ENCODE measurements around the gene DDX28. TPM values are rescaled to one million over a fixed set of nuclear protein-coding genes. Genes with fewer than 3 reads are reported as not detected.
"Not testable (repeated sequence)": the region's sequence is repeated elsewhere in the genome, so short reads cannot be mapped to it uniquely, and the experiment has no call there.

The DDX28 gene
- total RNA-seq, 1 donor from 2014 or later: 15.1 TPM

DNA sequence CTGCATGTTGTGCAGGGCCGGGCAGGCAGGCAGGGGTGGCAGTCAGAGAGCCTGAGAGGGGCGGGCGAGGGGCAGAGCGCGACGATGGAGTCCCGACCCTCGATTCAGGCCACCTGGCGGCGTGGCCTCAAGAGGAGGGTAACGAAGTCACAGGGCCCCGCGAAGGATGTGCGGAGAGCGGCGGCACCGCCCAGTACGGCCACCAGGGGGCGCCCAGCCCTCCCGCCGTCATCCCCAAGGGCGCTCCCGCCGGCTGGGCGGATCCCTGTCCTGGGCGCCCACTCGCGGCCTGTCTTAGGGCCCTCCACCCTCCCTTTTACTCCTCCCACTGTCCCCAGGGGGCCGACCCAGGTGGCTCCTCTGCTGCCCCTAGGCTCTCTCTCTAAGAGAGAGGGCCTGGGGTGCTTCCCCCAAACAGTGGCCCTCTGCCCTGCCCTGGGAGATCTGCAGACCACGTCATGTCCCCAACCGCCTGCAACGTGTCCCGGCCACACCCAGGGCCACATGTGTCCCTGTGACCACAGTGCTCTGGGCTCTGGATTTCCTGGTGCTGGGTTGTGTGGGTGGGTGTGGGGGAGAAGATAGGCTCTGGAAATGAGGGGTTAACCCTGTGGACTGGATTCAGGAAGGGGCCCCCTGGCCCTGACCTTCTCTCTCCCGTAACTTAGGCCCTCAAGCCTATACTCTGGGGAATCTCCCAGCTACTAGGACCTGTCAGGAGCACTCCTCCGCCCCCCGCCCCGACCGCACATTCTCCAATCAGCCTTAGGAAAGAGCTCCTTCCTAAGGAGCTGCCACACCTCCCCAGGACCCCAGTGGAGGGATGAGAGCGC, 29.6 kb downstream of the DDX28 start:
- DNase-seq: peak; percentile 84

DNA sequence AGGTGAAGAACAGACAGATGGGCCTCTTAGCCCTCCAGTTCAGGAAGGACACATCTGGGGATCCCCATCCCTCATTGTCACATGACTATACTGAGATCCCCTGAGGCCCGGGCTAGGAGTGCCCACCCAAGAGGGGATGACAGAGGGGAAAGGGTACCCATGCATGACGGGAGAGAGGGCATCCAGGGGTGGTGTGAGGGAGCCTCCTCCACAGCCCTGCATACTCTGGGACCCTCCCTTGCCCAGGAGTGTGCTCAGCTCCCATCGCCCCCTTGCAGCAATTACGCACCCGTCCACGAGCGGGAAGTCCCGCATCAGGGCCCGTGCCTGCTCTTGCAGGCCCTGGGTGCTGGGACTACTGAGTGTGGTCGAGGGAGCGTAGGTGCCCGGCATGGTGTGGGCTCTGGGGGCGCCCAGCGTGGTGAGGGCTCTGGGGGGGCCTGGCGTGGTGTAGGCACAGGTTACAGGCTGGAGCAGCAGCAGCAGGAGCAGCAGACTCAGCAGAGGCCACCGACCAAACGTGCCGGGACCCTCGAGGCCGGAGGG, 30.3 kb downstream of the DDX28 start:
- DNase-seq: no peak

DNA sequence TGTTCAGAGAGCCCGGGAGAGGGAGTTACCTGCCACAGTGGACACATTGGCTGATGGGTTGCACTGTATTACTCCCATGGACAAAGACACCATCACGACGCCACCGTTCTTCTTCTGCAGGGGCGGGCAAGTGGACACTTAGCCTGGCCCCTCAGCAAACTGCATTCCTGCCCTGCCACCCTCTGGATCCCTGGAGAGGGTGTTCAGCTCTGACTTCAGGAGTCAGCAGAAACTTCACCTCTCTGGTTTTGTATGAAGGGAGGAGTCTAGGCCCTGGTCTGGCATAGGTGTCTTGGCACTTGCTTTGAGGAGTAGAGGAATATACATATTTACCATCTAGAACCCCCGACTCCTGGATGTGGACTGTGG, 33.0 kb downstream of the DDX28 start:
- no peak for DNase-seq

DNA sequence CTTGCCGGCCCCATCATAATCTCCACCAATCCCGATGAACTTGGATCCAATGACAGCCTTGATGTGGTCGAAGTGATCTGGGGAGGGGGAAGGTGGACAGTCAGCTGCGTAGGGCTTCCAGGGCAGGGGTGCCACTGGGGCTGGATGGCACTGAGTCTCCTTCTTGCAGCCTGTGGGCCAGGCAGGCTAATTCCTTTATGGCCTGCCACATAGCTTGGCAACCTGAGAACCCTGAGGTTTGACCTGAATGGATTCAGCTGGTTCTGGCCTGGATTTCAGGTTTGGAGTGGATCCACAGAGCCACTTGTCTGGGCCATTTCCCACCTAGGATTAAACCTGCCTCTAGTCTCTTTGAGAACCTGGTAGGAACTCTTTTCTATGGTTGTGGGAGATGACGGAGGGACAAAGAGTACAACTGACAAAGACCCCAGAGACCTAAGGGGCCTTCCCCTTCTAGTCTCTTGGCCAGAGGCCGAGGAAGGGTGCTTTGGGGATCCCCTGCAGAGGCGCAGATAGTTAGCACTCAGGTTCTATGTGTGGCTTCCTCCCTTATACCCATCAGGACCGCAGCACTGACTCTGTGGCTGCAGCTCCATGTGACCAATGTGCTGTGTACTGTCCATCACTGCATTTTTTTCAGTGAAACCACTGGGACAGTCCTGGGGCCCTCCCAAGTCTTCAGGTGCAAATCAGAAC, 33.6 kb downstream of the DDX28 start:
- no peak for DNase-seq

DNA sequence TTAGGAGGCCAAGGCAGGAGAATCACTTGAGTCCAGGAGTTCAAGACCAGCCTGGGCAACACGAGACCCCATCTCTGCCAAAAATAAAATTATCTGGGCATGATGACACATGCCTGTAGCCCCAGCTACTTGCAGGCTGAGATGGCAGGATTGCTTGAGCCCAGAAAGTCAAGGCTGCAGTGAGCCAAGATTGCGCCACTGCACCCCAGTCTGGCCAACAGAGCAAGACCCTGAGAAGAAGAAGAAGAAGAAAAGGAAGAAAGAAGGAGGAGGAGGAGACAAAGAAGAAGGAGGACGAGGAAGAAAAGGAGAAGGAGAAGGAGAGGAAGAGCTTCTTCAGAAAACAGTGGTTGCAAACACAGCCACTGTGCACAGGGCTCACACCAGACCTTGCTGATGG, 34.4 kb downstream of the DDX28 start:
- no peak for DNase-seq

DNA sequence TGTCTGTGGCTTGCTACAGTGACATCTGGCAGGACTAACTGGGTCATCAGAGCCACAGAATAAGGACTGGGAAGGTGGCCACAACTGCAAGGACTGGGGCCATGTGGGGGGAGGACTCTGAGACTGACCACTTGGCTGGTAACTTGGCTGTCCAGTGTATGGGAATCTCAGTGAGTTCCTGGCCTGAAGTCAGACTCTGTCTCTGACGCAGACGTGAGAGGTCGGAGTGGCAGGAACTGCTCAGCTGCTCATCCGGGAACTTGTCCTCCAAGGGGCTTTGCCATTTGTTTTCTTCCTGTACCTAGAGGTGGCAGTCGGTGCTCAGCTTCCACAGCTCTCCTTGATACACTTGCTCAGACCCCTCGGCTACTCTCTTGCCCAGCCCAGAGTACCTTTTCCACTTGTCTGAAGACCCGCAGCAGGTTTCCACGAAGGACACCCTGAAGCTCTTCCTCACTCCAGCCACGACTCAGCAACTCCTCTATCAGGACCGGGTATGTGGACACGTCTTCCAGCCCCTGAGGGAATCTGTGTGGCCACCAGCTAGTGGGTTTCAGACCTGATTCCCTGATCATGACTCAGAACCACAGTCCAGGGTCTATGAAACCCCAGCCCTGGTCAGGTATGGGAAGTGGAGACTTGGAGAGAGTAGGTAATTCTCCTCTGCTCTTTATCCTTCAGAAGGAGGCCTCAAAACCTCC, 35.4 kb downstream of the DDX28 start:
- peak; percentile 61 for DNase-seq

DNA sequence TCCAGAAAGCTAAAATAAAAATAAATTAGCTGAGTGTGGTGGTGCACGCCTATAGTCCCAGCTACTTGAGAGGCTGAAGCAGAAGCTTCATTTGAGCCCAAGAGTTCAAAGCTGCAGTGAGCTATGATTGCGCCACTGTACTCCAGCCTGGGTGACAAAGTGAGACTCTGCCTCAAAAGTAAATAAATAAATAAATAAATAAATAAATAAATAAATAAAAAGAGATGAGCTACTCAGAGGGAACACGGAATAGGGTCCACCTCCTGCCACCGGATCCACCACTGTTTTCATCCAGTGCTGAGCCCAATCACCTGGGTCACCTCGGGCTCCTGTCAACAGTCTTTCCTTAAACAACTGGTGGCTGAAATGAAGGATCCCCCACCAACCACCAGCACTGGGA, 36.1 kb downstream of the DDX28 start:
- no peak for DNase-seq

DNA sequence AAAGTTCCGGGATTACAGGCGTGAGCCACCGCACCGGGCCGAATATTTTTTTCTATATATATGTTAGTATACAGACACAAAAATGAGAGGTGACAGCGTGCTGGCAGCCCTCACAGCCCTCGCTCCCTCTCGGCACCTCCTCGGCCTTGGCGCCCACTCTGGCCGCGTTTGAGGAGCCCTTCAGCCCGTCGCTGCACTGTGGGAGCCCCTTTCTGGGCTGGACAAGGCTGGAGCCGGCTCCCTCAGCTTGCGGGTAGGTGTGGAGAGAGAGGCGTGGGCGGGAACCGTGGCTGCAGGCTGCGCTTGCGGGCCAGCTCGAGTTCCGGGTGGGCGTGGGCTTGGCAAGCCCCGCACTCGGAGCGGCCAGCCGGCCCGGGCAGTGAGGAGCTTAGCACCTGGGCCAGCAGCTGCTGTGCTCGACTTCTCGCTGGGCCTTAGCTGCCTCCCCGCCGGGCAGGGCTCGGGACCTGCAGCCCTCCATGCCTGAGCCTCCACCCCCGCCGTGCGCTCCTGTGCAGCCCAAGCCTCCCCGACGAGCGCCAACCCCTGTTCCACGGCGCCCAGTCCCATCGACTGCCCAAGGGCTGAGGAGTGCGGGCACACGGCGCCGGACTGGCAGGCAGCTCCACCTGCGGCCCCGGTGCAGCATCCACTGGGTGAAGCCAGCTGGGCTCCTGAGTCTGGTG, 40.9 kb downstream of the DDX28 start:
- DNase-seq: no peak

DNA sequence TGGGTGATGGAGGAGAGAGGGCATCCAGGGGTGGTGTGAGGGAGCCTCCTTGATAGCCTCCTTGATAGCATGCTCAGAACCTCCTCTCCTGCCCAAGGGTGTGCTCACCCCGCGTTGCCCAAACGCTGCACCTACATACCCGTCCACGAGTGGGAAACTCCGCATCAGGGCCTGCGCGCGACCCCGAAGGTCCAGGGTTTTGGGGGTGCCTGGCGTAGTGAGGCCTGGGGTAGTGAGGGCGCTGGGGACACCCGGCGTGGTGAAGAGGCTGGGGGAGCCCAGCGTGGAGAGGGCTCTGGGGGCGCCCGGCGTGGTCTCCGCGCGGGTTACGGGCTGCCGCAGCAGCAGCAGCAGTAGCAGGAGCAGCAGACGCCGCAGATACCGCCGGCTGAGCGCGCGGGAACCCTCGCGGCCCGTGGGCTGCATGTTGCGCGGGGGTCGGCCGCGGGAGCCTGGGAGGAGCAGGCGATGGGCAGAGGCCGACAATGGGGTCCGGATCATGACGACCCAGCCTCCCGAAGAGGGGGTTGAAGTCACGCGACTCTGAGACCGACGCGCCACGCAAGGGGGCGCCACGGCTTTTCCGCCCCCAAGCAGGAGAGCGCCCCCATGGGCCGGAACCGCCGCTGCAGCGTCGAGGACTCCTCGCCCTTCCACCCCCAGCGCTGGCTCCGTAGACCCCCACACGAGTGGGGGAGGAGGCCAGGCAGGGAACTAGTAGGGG, 42.9 kb downstream of the DDX28 start, which contains the start of gene DPEP3:
TSS of gene DPEP3 (minus strand) at position 545 of the 724 bp plus-strand sequence. CDS start at position 426, 119 bp downstream.
- DNase-seq: peak; percentile 31

DNA sequence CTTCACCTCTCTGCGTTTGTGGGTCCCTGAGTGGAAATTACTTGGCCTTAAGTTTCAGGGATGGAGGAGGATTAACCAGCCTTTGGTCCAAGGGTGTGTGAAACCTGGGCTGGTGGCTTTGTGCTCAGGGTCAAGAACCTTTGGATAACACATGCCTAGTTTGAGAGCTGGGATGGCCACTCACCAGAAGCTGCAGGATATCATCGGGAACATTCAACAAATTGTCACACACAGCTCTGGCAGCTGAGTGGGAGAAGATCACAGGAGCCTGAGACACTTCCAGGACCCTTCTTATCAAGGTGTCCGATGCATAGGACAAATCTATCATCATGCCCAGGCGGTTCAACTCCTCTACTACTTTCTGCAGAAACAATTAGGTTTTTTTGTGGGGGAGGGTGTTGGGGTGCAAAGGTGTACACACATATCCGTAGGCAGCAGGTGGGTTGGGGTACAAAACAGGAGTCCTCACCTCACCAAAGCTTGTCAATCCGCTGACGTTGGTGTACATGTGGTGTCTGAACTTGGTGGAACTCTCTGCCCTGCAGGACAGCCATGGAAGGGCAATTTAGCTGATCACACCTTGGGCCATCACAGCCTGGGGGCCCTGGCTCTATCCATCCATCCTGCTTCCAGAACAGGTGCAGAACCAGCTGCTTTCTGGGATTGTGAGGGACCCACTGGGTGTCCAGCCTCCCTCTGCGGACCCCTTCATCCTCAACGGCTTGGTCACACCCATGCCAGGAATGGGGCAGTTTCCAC, 45.4 kb downstream of the DDX28 start:
- no peak for DNase-seq

DNA sequence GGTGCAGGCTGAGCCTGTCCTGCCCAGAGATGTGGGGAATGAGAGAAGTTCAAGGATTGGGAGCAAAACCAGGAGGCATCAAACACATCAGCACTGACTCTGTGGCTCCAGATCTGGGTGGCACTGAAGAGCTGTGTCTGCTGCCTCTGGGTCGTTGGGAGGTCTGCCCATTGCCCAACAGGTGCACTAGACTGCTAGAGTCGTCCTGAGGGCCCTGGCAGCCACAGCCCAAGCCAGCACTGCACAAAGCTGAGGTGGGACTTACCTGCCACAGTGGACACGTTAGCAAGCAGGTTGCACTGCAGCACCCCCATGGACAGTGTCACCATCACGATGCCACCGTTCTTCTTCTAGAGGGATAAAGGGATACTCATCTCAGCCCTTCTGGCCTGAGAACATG, 46.0 kb downstream of the DDX28 start:
- no peak for DNase-seq

DNA sequence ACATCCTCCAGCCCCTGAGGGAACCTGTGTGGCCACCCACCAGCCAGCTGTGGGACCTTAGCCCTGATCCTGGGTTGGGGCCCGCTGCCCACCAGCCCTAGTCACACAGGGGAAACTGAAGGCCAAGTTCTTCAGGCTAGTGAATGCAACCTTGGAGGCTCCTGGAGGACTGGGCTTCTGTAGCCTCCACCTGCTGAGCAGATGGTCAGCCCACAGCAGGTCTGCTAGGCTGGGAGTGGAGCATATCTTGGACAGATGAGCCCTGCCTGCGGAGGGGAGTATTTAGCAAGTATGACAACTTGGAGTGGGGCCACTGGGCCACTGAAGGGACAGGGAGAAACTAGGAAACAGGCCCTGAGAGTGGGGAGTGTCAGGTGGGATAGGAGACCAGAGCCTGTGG, 46.8 kb downstream of the DDX28 start:
- DNase-seq: no peak

DNA sequence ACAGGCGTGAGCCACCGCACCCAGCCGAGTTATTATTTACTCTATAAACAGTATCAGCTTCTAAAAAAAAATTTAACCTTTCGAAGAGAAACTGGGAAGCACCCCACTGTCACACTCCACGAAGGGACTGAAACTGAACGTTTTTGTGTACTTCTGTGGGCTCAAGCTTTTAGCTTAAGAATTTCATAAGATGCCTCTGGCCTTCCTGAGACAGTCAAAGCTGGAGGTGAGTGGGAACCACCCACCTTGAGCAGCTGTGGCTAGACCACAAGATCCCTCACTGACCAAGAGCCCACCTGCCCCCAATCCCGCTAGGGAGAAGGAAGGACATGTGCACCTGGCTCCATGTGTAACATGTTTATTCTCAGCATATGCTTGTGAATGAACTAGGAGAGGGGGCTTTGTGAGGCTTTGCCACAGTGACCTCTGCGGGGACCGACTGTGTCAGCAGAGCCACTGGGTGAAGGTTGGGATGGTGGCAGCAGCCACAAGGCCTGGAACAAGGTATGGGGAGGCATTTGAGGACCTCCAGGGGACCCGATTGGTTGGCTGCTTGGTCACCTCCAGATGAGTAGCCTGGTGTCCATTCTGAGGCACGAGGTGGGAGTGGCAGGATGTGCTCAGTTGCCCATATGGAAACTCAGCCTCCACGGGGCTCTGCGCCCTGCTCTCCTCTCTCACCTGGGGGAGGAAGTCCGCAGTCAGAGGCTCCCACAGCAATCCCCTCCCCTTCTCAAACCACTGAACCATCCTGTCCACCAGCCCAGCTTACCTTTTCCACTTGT, 47.5 kb downstream of the DDX28 start:
- DNase-seq: no peak

DNA sequence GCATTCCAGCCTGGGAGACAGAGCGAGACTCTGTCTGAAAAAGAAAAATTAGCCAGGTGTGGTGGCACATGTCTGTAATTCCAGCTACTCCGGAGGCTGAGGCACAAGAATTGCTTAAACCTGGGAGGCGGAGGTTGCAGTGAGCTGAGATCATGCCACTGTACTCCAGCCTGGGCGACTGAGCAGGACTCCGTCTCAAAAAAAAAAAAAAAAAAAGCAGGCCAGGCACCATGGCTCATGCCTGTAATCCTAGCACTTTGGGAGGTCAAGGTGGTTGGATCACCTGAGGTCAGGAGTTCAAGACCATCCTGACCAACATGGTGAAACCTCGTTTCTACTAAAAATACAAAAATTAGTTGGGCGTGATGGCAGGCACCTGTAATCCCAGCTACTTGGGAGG, 50.7 kb downstream of the DDX28 start:
- DNase-seq: not testable (repeated sequence)

DNA sequence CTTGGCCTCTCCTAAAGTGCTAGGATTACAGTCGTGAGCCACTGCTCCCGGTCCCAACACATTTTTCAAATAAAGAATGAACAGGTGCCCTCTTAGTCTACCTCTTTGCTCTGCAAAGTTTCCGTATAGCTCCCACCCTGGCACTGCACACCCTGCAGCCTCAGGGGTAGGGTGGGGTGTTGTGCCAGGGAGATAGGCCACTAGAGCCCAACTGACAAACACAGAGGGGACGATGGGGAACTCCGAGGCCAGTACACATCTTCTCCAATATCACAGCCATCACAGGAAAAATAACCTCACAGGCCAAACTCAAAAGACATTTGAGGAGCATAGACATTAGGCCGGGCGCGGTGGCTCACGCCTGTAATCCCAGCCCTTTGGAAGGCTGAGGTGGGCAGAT, 51.9 kb downstream of the DDX28 start:
- DNase-seq: no peak

Other genes starting within 250 kb of the DDX28 start
- gene RANBP10, start 216.7 kb downstream of the DDX28 start, total RNA-seq: 8.2 and 13.5 TPM in 2 replicates
- gene TSNAXIP1, start 216.3 kb downstream of the DDX28 start, total RNA-seq: 0.47 and 0.85 TPM in 2 replicates
- gene THAP11, start 180.9 kb downstream of the DDX28 start, total RNA-seq: 62.3 and 64.0 TPM in 2 replicates
- 176 and 260 TPM in 2 replicates for gene NUTF2, start 176.3 kb downstream of the DDX28 start, total RNA-seq
- gene CENPT, start 175.5 kb downstream of the DDX28 start, total RNA-seq: 21.7 and 30.0 TPM in 2 replicates
- 58.2 and 85.1 TPM in 2 replicates for gene EDC4, start 150.2 kb downstream of the DDX28 start, total RNA-seq
- 0.14 and 0.51 TPM in 2 replicates for gene NRN1L, start 138.3 kb downstream of the DDX28 start, total RNA-seq
- 24.7 and 30.8 TPM in 2 replicates for gene PSKH1, start 130.0 kb downstream of the DDX28 start, total RNA-seq
- gene CTRL, start 91.4 kb downstream of the DDX28 start, total RNA-seq: 0.17 and 0.88 TPM in 2 replicates
- 46.8 and 95.8 TPM in 2 replicates for gene PSMB10, start 86.4 kb downstream of the DDX28 start, total RNA-seq
- gene LCAT, start 79.1 kb downstream of the DDX28 start, total RNA-seq: 3.3 and 6.5 TPM in 2 replicates
- gene SLC12A4, start 54.6 kb downstream of the DDX28 start, total RNA-seq: 68.9 and 94.1 TPM in 2 replicates
- gene DPEP3, start 42.7 kb downstream of the DDX28 start, total RNA-seq: not detected in 2 replicates
- 2.9 and 3.7 TPM in 2 replicates for gene DPEP2, start 23.7 kb downstream of the DDX28 start, total RNA-seq
- gene DPEP2NB, start 7.3 kb downstream of the DDX28 start, total RNA-seq: not detected in 2 replicates
- 26.4 and 34.9 TPM in 2 replicates for gene DUS2, start 52 bp upstream of the DDX28 start, total RNA-seq
- 14.1 and 31.6 TPM in 2 replicates for gene NFATC3, start 62.1 kb upstream of the DDX28 start, total RNA-seq
- 3.6 and 4.1 TPM in 2 replicates for gene ESRP2, start 212.9 kb upstream of the DDX28 start, total RNA-seq
- 28.6 and 38.9 TPM in 2 replicates for gene PLA2G15, start 222.1 kb upstream of the DDX28 start, total RNA-seq
- gene SLC7A6, start 241.3 kb upstream of the DDX28 start, total RNA-seq: 17.4 and 31.1 TPM in 2 replicates

Measured in dermis blood vessel endothelial cell (primary cell).